ENCODE measurements around the gene C1QB.

C1QB gene

GRCh38 chr1:22635436-22635835 lies 17.6 kb upstream of the C1QB start:
- DNase-seq, result no peak
- Mint-ChIP-seq H3K4me3 (no peak overlapping the region), H3K4me1 (no peaks in the 10 kb centered on the region), H3K27ac (no peak overlapping the region), H3K36me3 (ENCODE audit: low read depth) (no peaks in the 10 kb centered on the region), H3K27me3 (ENCODE audit: low read depth, poor library complexity) (peaks cover 54% of the 10 kb centered on the region), H3K9me3 (no peaks in the 10 kb centered on the region)
- TF ChIP-seq, protein P1, sequence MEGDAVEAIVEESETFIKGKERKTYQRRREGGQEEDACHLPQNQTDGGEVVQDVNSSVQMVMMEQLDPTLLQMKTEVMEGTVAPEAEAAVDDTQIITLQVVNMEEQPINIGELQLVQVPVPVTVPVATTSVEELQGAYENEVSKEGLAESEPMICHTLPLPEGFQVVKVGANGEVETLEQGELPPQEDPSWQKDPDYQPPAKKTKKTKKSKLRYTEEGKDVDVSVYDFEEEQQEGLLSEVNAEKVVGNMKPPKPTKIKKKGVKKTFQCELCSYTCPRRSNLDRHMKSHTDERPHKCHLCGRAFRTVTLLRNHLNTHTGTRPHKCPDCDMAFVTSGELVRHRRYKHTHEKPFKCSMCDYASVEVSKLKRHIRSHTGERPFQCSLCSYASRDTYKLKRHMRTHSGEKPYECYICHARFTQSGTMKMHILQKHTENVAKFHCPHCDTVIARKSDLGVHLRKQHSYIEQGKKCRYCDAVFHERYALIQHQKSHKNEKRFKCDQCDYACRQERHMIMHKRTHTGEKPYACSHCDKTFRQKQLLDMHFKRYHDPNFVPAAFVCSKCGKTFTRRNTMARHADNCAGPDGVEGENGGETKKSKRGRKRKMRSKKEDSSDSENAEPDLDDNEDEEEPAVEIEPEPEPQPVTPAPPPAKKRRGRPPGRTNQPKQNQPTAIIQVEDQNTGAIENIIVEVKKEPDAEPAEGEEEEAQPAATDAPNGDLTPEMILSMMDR (IDR thresholded peaks at IDR 0.05), result no peak

DNA sequence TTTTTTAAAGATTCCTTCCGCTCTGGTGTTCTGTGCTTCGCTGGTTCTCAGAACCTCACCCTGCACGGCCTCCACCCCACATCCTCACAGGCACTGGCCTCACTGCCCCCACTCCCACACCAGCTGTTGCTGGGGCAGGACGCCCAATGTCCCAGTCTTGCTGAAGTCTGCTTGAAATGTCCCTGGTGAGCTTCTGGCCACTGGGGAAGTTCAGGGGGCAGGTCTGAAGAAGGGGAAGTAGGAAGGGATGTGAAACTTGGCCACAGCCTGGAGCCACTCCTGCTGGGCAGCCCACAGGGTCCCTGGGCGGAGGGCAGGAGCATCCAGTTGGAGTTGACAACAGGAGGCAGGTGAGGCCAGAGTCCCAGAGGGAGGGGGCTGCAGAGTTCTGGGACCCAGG lies 16.7 kb upstream of the C1QB start, which contains the start of gene C1QA:
TSS of gene C1QA (plus strand) at position 276 of the 400 bp plus-strand sequence. CDS start 989 bp downstream, outside the sequence.
- Mint-ChIP-seq H3K36me3 (ENCODE audit: low read depth) (no peaks in the 10 kb centered on the region), H3K4me1 (no peaks in the 10 kb centered on the region), H3K27me3 (ENCODE audit: low read depth, poor library complexity) (peaks cover 53% of the 10 kb centered on the region), H3K4me3 (no peak within 1 kb of the TSS), H3K9me3 (no peaks in the 10 kb centered on the region), H3K27ac (no peak within 1 kb of the TSS)
- DNase-seq, result no peak
- TF ChIP-seq, protein P1 (IDR thresholded peaks at IDR 0.05), result no peak

GRCh38 chr1:22636927-22637326 lies 16.1 kb upstream of the C1QB start:
- no peak overlapping the region for H3K4me3 Mint-ChIP-seq
- H3K36me3 Mint-ChIP-seq (ENCODE audit: low read depth), result no peaks in the 10 kb centered on the region
- no peaks in the 10 kb centered on the region for H3K9me3 Mint-ChIP-seq
- H3K27ac Mint-ChIP-seq, result no peak overlapping the region
- DNase-seq, result no peak
- H3K4me1 Mint-ChIP-seq, result no peaks in the 10 kb centered on the region
- TF ChIP-seq, protein P1 (IDR thresholded peaks at IDR 0.05), result no peak
- peaks cover 52% of the 10 kb centered on the region for H3K27me3 Mint-ChIP-seq (ENCODE audit: low read depth, poor library complexity)

- no peak overlapping the region for H3K27ac Mint-ChIP-seq
- TF ChIP-seq, protein P1 (IDR thresholded peaks at IDR 0.05), result no peak
- H3K4me3 Mint-ChIP-seq, result no peak overlapping the region
- H3K9me3 Mint-ChIP-seq, result no peaks in the 10 kb centered on the region
- H3K36me3 Mint-ChIP-seq (ENCODE audit: low read depth), result no peaks in the 10 kb centered on the region
- DNase-seq, result no peak
- H3K4me1 Mint-ChIP-seq, result no peaks in the 10 kb centered on the region
- peaks cover 44% of the 10 kb centered on the region for H3K27me3 Mint-ChIP-seq (ENCODE audit: low read depth, poor library complexity)
These were observed 15.1 kb upstream of the C1QB start for GRCh38 chr1:22637907-22638445.

- DNase-seq, result no peak
- TF ChIP-seq, protein P1 (IDR thresholded peaks at IDR 0.05), result no peak
- no peaks in the 10 kb centered on the region for H3K4me1 Mint-ChIP-seq
- no peaks in the 10 kb centered on the region for H3K9me3 Mint-ChIP-seq
- H3K4me3 Mint-ChIP-seq, result no peak overlapping the region
- H3K36me3 Mint-ChIP-seq (ENCODE audit: low read depth), result no peaks in the 10 kb centered on the region
- H3K27ac Mint-ChIP-seq, result no peak overlapping the region
- H3K27me3 Mint-ChIP-seq (ENCODE audit: low read depth, poor library complexity), result peaks cover 38% of the 10 kb centered on the region
These were observed 14.4 kb upstream of the C1QB start for GRCh38 chr1:22638476-22639234.

DNA sequence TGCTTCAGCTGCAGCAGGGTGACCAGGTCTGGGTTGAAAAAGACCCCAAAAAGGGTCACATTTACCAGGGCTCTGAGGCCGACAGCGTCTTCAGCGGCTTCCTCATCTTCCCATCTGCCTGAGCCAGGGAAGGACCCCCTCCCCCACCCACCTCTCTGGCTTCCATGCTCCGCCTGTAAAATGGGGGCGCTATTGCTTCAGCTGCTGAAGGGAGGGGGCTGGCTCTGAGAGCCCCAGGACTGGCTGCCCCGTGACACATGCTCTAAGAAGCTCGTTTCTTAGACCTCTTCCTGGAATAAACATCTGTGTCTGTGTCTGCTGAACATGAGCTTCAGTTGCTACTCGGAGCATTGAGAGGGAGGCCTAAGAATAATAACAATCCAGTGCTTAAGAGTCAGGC lies 13.8 kb upstream of the C1QB start:
- no peaks in the 10 kb centered on the region for H3K9me3 Mint-ChIP-seq
- peaks cover 32% of the 10 kb centered on the region for H3K27me3 Mint-ChIP-seq (ENCODE audit: low read depth, poor library complexity)

More for the DNA sequence above, 13.8 kb upstream of the C1QB start:
- H3K4me3 Mint-ChIP-seq, result no peak overlapping the region
- H3K27ac Mint-ChIP-seq, result no peak overlapping the region
- DNase-seq, result no peak
- H3K36me3 Mint-ChIP-seq (ENCODE audit: low read depth), result no peaks in the 10 kb centered on the region
- no peaks in the 10 kb centered on the region for H3K4me1 Mint-ChIP-seq
- TF ChIP-seq, protein P1 (IDR thresholded peaks at IDR 0.05), result no peak
